GM19023 (cell line): Measurements from ENCODE around the gene ADAM12.
"Not testable (repeated sequence)": the region's sequence is repeated elsewhere in the genome, so short reads cannot be mapped to it uniquely, and the experiment has no call there.

Source experiments
- ATAC-seq: cut with Tn5 transposase; IDR thresholded peaks from one replicate; pipeline ENCODE4 v1.9.1; 2021; ENCODE audit warnings: mild to moderate bottlenecking, moderate library complexity; ENCODE audit not compliant: unreplicated experiment

Gene ADAM12

GRCh38 chr10:126407831-126408230 is 19.6 kb upstream of the ADAM12 start:
- ATAC-seq = no peak

DNA sequence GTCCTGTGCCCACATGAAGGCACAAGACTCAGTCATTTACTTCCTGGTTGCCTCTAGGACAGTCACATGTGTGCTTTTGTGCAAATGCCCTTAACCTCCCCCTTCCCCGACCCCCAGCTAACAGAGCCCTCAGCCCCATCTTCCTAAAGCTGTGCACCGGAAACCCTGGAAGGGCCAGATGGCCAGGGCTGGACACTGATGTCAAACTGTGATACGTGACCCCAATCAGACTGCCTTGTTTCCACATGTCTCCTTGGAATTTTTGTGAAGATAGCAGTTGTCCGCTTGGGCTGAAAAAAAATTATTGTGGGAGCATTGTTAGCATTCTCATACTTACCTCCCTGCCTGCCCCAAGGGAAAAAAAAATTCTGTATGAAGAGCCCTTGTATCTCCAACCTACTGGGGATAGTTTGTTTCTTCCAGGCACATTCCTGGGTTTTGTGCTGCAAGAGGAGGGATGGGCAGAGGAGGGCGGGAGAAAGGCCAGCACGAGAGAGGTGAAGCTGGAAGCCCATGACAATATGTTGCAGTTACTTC is 17.0 kb upstream of the ADAM12 start:
- ATAC-seq = no peak

DNA sequence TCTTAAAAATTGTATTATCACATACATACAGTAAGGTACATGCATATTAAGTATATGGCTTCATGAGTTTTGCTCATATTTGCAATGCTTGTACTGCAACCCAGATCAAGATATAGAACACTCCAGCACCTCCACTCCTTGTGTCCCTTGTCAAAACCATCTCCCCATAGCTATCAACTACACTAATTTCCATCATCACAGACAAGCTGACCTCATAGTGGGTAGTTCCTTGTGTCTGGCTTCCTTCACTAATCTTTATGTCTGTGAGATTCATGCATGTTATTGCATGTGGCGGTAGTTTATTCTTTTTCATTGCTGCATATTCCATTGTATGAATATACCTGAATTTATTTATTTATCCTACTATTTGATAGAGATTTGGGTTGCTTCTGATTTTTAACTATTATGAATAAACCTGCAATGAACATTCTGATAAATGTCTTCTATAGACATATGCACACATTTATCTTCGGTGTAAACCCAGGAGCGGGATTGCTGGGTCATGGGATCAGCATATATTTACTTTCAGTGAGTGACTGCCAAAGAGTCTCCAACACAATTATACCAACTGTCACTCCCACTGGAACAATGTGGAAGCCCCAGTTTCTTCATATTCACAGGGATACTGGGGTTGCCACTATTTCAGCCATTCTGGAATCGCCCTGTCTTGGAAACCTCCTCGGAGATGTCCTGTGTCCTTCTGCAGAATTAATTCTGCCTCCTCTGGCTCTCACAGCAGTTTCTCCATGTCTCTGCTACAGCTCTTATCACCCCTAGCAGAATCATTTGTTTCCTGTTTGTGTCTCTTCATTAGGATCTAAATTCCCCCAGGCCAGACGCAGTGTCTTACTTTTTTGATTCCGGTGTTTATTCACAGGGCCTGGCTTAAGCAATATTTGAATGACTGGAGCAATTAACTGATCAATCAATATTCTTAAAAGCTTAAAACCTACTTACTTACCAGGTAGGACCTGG is 14.7 kb upstream of the ADAM12 start:
- ATAC-seq = no peak

- ATAC-seq = no peak
Observed at GRCh38 chr10:126400641-126401040, 12.4 kb upstream of the ADAM12 start.

- no peak for ATAC-seq
Observed at GRCh38 chr10:126398924-126399323, 10.6 kb upstream of the ADAM12 start.

DNA sequence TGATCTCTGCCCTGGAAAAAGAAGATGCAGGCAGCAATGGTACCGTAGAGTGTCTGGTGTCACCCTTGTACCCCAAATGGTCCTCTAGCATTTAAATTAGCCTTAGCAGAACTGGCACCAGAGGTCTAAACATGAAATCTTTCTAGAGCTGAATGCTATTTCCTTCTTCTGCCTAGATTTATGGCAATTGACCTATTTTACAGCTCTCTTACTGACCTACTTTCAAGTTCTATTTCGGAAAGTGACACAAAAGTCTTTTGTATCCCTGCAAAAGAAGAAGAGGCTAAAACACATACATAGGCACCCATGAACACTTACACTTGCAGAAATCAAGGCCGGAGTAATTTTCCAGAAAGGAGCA is 10.1 kb upstream of the ADAM12 start:
- no peak for ATAC-seq

- ATAC-seq = no peak
Observed at GRCh38 chr10:126397640-126398382, 9.5 kb upstream of the ADAM12 start.

DNA sequence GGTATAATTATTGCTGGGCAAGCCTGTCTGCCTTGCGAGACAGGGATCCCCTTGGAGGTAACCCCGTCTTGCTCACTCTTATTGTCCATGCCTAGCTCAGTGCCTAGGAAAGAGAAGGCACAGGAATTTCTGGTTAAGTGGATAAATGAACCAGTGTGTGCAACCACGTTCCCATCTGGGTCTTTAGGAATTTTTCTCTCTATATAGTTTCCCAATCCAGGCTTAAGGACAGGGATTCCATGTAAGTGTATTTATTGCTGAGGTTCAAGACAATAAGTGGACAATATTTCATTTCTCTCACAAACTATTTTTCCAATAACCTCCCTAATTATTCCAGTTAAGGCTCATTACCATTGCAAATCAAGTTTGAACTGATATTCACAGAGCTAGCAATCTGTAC is 8.9 kb upstream of the ADAM12 start:
- no peak for ATAC-seq

- ATAC-seq = no peak
Observed at GRCh38 chr10:126394948-126395347, 6.7 kb upstream of the ADAM12 start.

GRCh38 chr10:126393076-126393475 is 4.8 kb upstream of the ADAM12 start:
- ATAC-seq = no peak

DNA sequence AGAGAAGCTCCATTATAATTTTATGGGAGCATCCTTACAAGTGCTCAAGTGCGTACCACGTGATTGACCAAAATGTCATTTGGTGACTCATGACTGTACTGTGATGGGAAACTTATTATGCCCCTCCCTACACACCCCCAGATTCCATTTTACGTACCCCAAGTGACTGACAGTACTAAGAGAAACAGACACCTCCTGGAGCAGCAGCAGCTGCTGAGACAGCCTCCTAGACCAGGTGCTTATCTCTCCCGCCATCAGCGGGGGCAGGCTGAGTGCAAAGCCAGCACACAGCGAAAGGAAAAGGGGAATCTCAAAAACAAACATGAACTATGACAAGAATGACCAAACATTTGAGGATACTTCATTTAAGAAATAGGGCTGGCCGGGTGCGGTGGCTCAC is 4.2 kb upstream of the ADAM12 start:
- ATAC-seq = no peak

DNA sequence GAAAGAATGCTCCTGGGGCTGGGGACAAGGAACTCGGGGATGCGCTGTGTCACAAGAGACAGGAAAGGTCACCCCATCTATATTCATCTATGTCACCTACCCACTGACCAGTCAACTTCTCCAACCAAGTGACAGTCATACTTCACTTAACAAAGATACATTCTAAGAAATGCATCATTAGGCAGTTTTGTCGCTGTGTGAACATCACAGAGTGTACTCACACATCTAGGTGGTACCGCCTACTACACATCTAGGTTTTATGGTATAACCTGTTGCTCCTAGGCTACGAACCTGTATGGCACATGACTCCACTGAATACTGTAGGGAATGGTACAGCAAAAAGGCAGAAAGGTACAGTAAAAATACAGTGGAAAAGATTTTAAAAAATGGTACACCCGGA is 3.8 kb upstream of the ADAM12 start:
- no peak for ATAC-seq

- no peak for ATAC-seq
Observed at GRCh38 chr10:126391192-126391885, 3.1 kb upstream of the ADAM12 start.

- no peak for ATAC-seq
Observed at GRCh38 chr10:126390324-126390723, 2.0 kb upstream of the ADAM12 start.

GRCh38 chr10:126387041-126387921 is 996 bp downstream of the ADAM12 start:
- no peak for ATAC-seq

DNA sequence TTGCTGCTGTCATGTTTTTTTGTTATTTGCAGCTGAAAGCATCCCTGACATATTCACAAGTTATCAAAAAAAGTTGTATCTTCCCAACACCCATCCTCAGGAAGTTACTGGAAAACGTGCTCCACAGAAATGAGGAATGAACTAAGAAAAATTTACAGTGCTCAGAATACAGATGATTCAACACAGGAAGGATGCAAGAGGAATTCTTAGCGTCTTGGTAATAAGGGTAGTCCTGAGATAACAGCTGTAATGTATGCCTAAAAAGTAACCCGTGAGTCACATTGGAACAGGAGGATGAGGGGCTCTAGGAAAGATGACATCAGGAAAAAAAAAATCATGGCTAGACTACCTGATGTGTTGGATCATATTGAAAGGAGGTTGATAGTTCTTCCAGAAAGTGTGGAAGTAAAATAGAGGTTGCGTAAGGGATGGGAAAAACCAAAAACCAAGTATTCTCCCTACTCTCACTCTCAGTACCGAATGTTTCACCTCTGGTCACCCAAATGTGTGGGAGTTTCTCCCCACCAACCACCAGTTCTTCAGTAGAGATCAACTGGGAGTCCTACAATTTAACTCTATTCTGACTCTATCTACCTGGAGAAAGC is 3.9 kb downstream of the ADAM12 start:
- ATAC-seq = no peak

DNA sequence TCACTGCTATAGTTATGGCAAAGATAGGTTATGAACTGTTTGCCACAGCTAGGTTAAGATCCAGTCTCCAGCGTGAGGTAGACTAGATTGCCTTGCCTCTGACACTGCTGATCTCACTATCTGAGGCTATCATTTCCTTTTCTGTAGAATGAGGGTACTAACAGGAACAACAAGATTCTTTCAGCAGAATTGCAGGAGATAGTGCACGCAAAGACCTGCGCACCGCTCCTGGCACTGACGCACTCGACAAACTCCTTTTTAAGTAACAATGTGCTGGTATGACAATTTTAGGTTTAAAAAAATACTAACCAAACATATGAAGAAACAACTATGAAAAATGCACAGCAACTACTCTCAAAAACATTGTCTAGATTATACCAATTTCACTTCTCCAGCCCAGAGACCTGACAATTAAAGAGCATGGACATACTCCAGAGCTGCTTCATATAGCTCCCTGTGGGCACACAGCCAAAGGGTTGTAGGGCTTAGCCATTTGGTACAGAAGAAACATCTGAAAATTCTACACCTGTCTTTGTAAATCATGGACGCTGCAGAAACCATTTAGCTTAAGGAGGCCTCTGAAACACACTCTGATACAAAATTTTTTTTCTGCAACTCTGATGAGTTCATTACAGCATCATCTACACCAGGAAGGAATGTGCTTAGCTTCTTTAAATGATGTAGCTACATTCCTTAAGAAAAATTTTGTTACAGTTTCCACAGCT is 7.8 kb downstream of the ADAM12 start:
- ATAC-seq = no peak

DNA sequence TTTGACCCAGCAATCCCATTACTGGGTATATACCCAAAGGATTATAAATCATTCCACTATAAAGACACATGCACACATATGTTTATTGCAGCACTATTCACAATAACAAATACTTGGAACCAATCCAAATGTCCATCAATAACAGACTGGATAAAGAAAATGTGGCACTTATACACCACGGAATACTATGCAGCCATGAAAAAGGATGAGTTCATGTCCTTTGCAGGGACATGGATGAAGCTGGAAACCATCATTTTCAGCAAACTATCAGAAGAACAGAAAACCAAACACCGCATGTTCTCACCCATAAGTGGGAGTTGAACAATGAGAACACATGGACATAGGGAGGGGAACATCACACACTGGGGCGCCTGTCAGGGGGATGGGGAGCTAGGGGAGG is 9.1 kb downstream of the ADAM12 start:
- ATAC-seq = not testable (repeated sequence)

- no peak for ATAC-seq
Observed at GRCh38 chr10:126376956-126377355, 11.3 kb downstream of the ADAM12 start.
